SK-N-SH treated with all-trans-retinoic acid at 6 μM for 48 hours (cell line): ENCODE measurements around the gene CRY1.

Experiments
- ARNTL ChIP-seq: fragments of 450-650 bp; formaldehyde crosslinking; IDR thresholded peaks from 2 replicates; pipeline ENCODE4 v1.5.0; 2020; ENCODE audit warnings: low read depth, mild to moderate bottlenecking, moderate library complexity, borderline replicate concordance
- BACH2 ChIP-seq: fragments of 250-450 bp; sonication (Bioruptor Pico); IDR thresholded peaks from 2 replicates; pipeline ENCODE4 v1.9.0; 2021; ENCODE audit warnings: mild to moderate bottlenecking, borderline replicate concordance
- ESRRG ChIP-seq: fragments of 250-450 bp; sonication (Bioruptor Pico); IDR thresholded peaks from 2 replicates; pipeline ENCODE4 v1.6.1; 2021; ENCODE audit warnings: mild to moderate bottlenecking
- OSR1 ChIP-seq: fragments of 250-450 bp; sonication (Bioruptor Pico); IDR thresholded peaks from 2 replicates; pipeline ENCODE4 v1.8.0; 2022; ENCODE audit warnings: moderate library complexity, mild to moderate bottlenecking, inconsistent platforms
- RARB ChIP-seq: fragments of 250-450 bp; sonication (Bioruptor Pico); IDR thresholded peaks from 2 replicates; pipeline ENCODE4 v1.8.0; 2021; ENCODE audit warnings: mild to moderate bottlenecking, moderate library complexity
- SNAI2 ChIP-seq: fragments of 250-450 bp; sonication (Bioruptor Pico); IDR thresholded peaks from 2 replicates; pipeline ENCODE4 v1.5.0; 2020; ENCODE audit warnings: mild to moderate bottlenecking, moderate library complexity
- ZNF70 ChIP-seq: fragments of 450-650 bp; formaldehyde crosslinking; IDR thresholded peaks from 2 replicates; pipeline ENCODE4 v1.5.0; 2020; ENCODE audit warnings: mild to moderate bottlenecking, moderate library complexity
- TF ChIP-seq, protein P1 (sequence below): fragments of 250-450 bp; sonication (Bioruptor Pico); IDR thresholded peaks from 2 replicates; pipeline ENCODE4 v1.8.0; 2020; ENCODE audit warnings: mild to moderate bottlenecking, moderate library complexity, borderline replicate concordance

DNA sequence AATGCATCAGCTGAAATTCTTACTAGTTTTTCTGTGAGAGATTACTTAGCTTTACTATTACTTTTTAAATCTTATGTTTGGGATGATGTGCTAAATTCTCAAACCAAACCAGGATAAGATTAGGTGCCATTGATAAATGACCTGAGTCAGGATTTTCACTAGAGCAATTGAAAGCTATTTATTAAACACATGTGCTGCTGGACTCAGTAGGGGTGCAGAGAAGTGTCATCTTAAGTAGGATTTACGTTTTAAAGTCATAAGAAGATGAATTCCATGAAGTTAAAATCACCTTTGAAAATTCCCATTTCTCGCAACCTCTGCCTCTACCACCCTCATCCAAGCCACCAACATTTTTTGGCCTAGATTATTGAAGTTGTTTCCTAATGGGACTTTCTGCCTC lies 128.8 kb downstream of the CRY1 start:
- TF ChIP-seq ARNTL: no peak
- TF ChIP-seq, protein P1, sequence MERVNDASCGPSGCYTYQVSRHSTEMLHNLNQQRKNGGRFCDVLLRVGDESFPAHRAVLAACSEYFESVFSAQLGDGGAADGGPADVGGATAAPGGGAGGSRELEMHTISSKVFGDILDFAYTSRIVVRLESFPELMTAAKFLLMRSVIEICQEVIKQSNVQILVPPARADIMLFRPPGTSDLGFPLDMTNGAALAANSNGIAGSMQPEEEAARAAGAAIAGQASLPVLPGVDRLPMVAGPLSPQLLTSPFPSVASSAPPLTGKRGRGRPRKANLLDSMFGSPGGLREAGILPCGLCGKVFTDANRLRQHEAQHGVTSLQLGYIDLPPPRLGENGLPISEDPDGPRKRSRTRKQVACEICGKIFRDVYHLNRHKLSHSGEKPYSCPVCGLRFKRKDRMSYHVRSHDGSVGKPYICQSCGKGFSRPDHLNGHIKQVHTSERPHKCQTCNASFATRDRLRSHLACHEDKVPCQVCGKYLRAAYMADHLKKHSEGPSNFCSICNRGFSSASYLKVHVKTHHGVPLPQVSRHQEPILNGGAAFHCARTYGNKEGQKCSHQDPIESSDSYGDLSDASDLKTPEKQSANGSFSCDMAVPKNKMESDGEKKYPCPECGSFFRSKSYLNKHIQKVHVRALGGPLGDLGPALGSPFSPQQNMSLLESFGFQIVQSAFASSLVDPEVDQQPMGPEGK (CRISPR knock-in tag): no peak
- no peak for TF ChIP-seq ZNF70
- TF ChIP-seq OSR1: no peak
- TF ChIP-seq SNAI2 (CRISPR knock-in tag): no peak
- TF ChIP-seq BACH2 (CRISPR knock-in tag): no peak
- TF ChIP-seq ESRRG (CRISPR knock-in tag): no peak
- no peak for TF ChIP-seq RARB (CRISPR knock-in tag)
